ENCODE data around the gene PRMT2. TPM values are rescaled to one million over a fixed set of nuclear protein-coding genes. Genes with fewer than 3 reads are reported as not detected.
A peak's percentile ranks its signal among the peaks of the same experiment; 100 is the strongest.

The PRMT2 gene
- total RNA-seq, 1 donor from 2014 or later, result 75.4 TPM

DNA sequence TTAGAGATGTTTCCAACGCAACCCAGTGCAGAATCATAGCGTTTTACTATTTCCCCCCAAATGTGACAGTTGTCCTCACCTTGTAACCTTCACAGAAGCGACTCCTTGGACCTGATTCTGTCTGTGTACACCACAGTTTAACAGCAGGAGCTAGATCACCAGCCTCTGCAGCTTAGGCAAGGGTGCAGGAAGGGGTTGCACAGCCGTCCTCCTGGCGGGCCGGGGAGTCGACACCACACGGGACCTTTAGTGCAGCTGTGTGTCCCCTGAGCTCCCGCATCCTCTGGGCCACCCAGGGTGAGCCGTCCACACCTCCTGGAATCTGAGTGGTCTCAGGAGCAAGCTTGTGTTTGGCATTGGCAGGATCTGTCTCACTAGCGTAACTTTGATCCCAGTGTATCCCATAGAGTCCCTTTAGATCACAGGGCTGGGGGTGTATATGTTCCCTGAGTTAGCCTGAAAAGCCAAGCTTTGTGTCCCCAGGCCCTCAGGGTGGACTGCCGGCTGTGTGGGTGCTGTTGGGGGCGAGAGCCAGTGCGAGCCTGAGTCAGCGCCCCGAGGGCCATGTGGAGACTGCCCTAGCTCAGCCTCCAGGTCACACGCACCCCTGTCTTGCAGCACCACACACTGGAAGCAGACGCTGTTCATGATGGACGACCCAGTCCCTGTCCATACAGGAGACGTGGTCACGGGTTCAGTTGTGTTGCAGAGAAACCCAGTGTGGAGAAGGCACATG, 27.5 kb downstream of the PRMT2 start:
- no peak overlapping the region for H2AFZ ChIP-seq (replicated peaks)
- H3K4me2 ChIP-seq, result no peak overlapping the region

DNA sequence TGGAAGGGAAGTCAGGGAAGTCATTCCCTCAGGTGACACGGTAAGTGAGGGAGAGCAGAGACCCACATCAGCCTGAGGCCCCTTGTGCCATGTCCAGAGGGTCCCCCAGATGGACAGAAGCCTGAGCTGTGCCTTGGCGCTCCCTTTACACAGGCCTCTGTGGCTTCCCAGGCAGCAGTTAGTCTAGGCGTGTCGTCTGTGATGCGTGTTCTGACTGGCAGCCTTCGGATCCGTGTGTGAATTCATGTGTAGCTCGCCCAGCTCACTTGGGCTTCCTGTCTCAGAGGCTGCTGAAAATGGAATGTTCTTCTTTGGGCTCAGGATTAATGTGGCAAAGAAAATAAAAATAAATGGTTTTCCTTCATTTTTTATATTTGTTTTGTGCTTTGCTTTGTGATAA, 28.3 kb downstream of the PRMT2 start:
- Mint-ChIP-seq H3K27me3 (ENCODE audit: insufficient read depth, low read depth) (peaks cover 5% of the 10 kb centered on the region), H3K36me3 (peaks cover 16% of the 10 kb centered on the region), H3K4me3 (no peak overlapping the region), H3K4me1 (peaks cover 10% of the 10 kb centered on the region), H3K27ac (peak overlapping the region; percentile 74), H3K9me3 (no peaks in the 10 kb centered on the region)
- no peak for DNase-seq (ENCODE audit: low spot score)
- H3K9me3 ChIP-seq (ENCODE audit: low read depth), result no peaks in the 10 kb centered on the region
- no peak overlapping the region for H3K9ac ChIP-seq
- H2AFZ ChIP-seq (replicated peaks), result no peak overlapping the region
- no peak overlapping the region for H3K4me2 ChIP-seq
- H3K4me3 ChIP-seq, result no peak overlapping the region
- TF ChIP-seq EZH2 (IDR thresholded peaks at IDR 0.05) (no peak), EZH2phosphoT487 (IDR thresholded peaks at IDR 0.05) (no peak)
- TF ChIP-seq, protein P1, sequence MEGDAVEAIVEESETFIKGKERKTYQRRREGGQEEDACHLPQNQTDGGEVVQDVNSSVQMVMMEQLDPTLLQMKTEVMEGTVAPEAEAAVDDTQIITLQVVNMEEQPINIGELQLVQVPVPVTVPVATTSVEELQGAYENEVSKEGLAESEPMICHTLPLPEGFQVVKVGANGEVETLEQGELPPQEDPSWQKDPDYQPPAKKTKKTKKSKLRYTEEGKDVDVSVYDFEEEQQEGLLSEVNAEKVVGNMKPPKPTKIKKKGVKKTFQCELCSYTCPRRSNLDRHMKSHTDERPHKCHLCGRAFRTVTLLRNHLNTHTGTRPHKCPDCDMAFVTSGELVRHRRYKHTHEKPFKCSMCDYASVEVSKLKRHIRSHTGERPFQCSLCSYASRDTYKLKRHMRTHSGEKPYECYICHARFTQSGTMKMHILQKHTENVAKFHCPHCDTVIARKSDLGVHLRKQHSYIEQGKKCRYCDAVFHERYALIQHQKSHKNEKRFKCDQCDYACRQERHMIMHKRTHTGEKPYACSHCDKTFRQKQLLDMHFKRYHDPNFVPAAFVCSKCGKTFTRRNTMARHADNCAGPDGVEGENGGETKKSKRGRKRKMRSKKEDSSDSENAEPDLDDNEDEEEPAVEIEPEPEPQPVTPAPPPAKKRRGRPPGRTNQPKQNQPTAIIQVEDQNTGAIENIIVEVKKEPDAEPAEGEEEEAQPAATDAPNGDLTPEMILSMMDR (IDR thresholded peaks at IDR 0.05), result no peak
- H3F3A ChIP-seq (ENCODE audit: low read depth), result peaks cover 25% of the 10 kb centered on the region
- no peaks in the 10 kb centered on the region for H3K79me2 ChIP-seq (ENCODE audit: low read depth)
- no peaks in the 10 kb centered on the region for H3K36me3 ChIP-seq
- no peaks in the 10 kb centered on the region for H4K20me1 ChIP-seq (ENCODE audit: low read depth)
- no peak overlapping the region for H3K27ac ChIP-seq
- H3K27me3 ChIP-seq, result peaks cover 24% of the 10 kb centered on the region
- H3K4me1 ChIP-seq, result peaks cover 7% of the 10 kb centered on the region

More for the DNA sequence above, 27.5 kb downstream of the PRMT2 start:
- H3K27ac ChIP-seq, result no peak overlapping the region
- no peaks in the 10 kb centered on the region for H3K79me2 ChIP-seq (ENCODE audit: low read depth)
- H3K36me3 Mint-ChIP-seq, result peaks cover 24% of the 10 kb centered on the region
- peaks cover 17% of the 10 kb centered on the region for H3K27me3 ChIP-seq
- DNase-seq (ENCODE audit: low spot score), result no peak
- H3K4me1 ChIP-seq, result peaks cover 3% of the 10 kb centered on the region
- H3K9me3 Mint-ChIP-seq, result no peaks in the 10 kb centered on the region
- no peak overlapping the region for H3K4me3 ChIP-seq
- H3K4me1 Mint-ChIP-seq, result peaks cover 9% of the 10 kb centered on the region
- peaks cover 19% of the 10 kb centered on the region for H3F3A ChIP-seq (ENCODE audit: low read depth)
- H3K4me3 Mint-ChIP-seq, result no peak overlapping the region
- H3K27me3 Mint-ChIP-seq (ENCODE audit: insufficient read depth, low read depth), result peaks cover 5% of the 10 kb centered on the region
- no peaks in the 10 kb centered on the region for H3K36me3 ChIP-seq
- peak overlapping the region; percentile 72 for H3K27ac Mint-ChIP-seq
- TF ChIP-seq EZH2phosphoT487 (IDR thresholded peaks at IDR 0.05) (no peak), EZH2 (IDR thresholded peaks at IDR 0.05) (no peak)
- TF ChIP-seq, protein P1 (IDR thresholded peaks at IDR 0.05), result no peak
- no peaks in the 10 kb centered on the region for H4K20me1 ChIP-seq (ENCODE audit: low read depth)
- H3K9ac ChIP-seq, result no peak overlapping the region
- H3K9me3 ChIP-seq (ENCODE audit: low read depth), result no peaks in the 10 kb centered on the region

GRCh38 chr21:46664316-46664995, 29.0 kb downstream of the PRMT2 start:
- Histone ChIP-seq H3K4me3 (no peak overlapping the region), H3K36me3 (no peaks in the 10 kb centered on the region), H3K4me1 (peaks cover 7% of the 10 kb centered on the region), H3K79me2 (ENCODE audit: low read depth) (no peaks in the 10 kb centered on the region), H4K20me1 (ENCODE audit: low read depth) (no peaks in the 10 kb centered on the region), H3K9me3 (ENCODE audit: low read depth) (no peaks in the 10 kb centered on the region), H3K4me2 (no peak overlapping the region), H3K27me3 (peaks cover 24% of the 10 kb centered on the region), H3K9ac (no peak overlapping the region), H3F3A (ENCODE audit: low read depth) (peaks cover 25% of the 10 kb centered on the region), H2AFZ (replicated peaks) (no peak overlapping the region), H3K27ac (no peak overlapping the region)
- Mint-ChIP-seq H3K4me1 (peaks cover 10% of the 10 kb centered on the region), H3K27ac (no peak overlapping the region), H3K4me3 (no peak overlapping the region), H3K36me3 (peaks cover 10% of the 10 kb centered on the region), H3K27me3 (ENCODE audit: insufficient read depth, low read depth) (peaks cover 3% of the 10 kb centered on the region), H3K9me3 (no peaks in the 10 kb centered on the region)
- no peak for TF ChIP-seq EZH2phosphoT487 (IDR thresholded peaks at IDR 0.05)
- DNase-seq (ENCODE audit: low spot score), result no peak

GRCh38 chr21:46665566-46665965, 30.1 kb downstream of the PRMT2 start:
- Histone ChIP-seq H3F3A (ENCODE audit: low read depth) (peaks cover 24% of the 10 kb centered on the region), H3K79me2 (ENCODE audit: low read depth) (no peaks in the 10 kb centered on the region), H3K27me3 (peaks cover 24% of the 10 kb centered on the region), H3K27ac (no peak overlapping the region), H3K9ac (no peak overlapping the region), H3K36me3 (no peaks in the 10 kb centered on the region), H4K20me1 (ENCODE audit: low read depth) (no peaks in the 10 kb centered on the region), H3K4me1 (peaks cover 7% of the 10 kb centered on the region), H2AFZ (replicated peaks) (no peak overlapping the region), H3K9me3 (ENCODE audit: low read depth) (no peaks in the 10 kb centered on the region), H3K4me3 (no peak overlapping the region), H3K4me2 (no peak overlapping the region)
- H3K27me3 Mint-ChIP-seq (ENCODE audit: insufficient read depth, low read depth), result peaks cover 10% of the 10 kb centered on the region
- TF ChIP-seq, protein P1 (IDR thresholded peaks at IDR 0.05), result no peak
- TF ChIP-seq EZH2 (IDR thresholded peaks at IDR 0.05) (no peak), EZH2phosphoT487 (IDR thresholded peaks at IDR 0.05) (no peak)
- peaks cover 10% of the 10 kb centered on the region for H3K4me1 Mint-ChIP-seq
- peaks cover 10% of the 10 kb centered on the region for H3K36me3 Mint-ChIP-seq
- H3K27ac Mint-ChIP-seq, result no peak overlapping the region
- no peak for DNase-seq (ENCODE audit: low spot score)
- no peak overlapping the region for H3K4me3 Mint-ChIP-seq
- H3K9me3 Mint-ChIP-seq, result no peaks in the 10 kb centered on the region
